Stomach smooth muscle (tissue), 2 donors: ENCODE measurements around the gene MIR17HG.
"Not testable (repeated sequence)": the region's sequence is repeated elsewhere in the genome, so short reads cannot be mapped to it uniquely, and the experiment has no call there.

Source experiments
- H3K27ac ChIP-seq: one replicate; pipeline ENCODE4 v1.7.0; 2013; ENCODE audit warnings: mild to moderate bottlenecking, low read length, inconsistent platforms
- H3K27me3 ChIP-seq, 2 donors: one replicate each; pipeline ENCODE4 v1.7.0; 2013; ENCODE audit warnings: low read length in 2 of 2; ENCODE audit not compliant: insufficient read depth in 2 of 2, control insufficient read depth in 1 of 2
- H3K36me3 ChIP-seq, 2 donors: one replicate each; pipeline ENCODE4 v1.7.0; 2013; ENCODE audit warnings: low read length in 2 of 2; ENCODE audit not compliant: control insufficient read depth in 2 of 2, insufficient read depth in 2 of 2
- H3K4me1 ChIP-seq: one replicate; pipeline ENCODE4 v1.7.0; 2013; ENCODE audit warnings: low read length; ENCODE audit not compliant: control insufficient read depth, insufficient read depth
- H3K4me3 ChIP-seq, 2 donors: one replicate each; pipeline ENCODE4 v1.7.0; 2013; ENCODE audit warnings: low read length in 2 of 2
- H3K9ac ChIP-seq, 2 donors: one replicate each; pipeline ENCODE4 v1.7.0; 2013; ENCODE audit warnings: low read length in 2 of 2, mild to moderate bottlenecking in 1 of 2
- H3K9me3 ChIP-seq, 2 donors: one replicate each; pipeline ENCODE4 v1.7.0; 2013; ENCODE audit warnings: low read length in 2 of 2; ENCODE audit not compliant: control insufficient read depth in 2 of 2
- donor health status: healthy.
- donor health status: Pancreatic carcinoma.

Gene MIR17HG

DNA sequence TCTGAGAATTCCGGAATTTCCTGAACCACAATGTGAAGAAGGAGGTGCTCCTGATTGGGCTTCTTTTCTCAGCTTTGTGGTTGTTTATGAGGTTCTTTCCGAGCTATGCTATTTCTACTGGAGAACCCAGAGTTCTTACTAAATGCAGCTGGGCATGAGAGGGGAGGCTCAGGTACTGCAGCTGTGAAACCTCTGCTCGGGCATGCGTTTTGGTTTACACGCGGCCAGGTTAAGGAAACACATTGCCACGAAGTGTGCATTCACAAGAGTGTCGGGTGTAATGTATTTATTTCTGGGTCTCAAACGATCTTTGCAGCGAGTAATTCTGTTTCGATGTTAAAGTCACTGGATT, 661 bp upstream of the MIR17HG start:
- Histone ChIP-seq H3K9ac (peak overlapping the region; percentile 1 to 11), H3K27ac (no peak overlapping the region), H3K4me3 (peak overlapping the region; percentile 35 to 75), H3K27me3 (no peaks in the 10 kb centered on the region), H3K4me1 (peaks cover 7% of the 10 kb centered on the region), H3K36me3 (peaks cover 4 to 8% of the 10 kb centered on the region in 2 donors), H3K9me3 (no peaks in the 10 kb centered on the region)

DNA sequence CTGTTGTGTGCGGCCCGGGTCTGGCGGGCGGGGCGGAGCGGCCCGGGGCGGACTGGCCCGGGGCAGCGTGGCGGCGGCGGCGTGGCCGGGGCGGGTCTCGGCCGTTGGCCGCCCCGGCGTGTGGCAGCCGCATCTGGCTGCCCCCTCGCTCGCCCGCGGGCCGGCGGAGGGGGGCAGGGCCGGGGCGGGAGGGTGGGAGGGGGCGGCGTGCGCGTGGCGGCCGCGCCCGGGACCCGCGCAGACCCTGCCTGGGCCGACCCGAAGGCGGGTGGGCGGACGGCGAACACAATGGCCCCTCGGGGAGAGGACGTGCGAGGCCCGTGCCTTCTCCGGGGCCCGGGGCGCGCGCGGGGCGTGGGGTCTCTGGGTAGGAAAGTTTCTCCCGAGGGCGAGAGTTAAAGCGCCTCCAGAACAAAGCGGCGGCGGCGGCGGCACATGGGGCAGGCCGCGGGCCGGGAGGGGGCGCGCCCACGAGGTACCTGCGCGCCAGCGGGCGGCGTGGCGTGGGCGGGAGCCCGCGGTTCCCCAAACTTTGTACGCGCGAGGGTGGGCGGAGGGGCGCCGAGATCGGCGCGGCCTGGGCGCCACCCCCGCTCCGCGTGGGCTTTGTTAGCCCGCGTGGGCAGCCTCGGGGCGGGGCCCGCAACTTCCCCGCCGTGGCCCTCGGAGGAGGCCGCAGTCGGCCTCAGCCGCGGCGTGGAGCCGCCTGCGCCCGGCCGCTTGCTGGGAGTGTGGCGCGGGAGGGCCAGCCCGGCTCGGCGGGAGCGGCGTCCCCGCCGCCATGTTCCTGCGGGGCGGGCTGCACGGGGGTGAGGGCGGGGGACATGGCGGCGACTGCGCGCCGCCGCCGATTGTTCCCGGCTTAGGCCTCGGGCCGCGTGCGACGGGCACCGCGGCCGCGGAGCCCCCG, 764 bp downstream of the MIR17HG start:
- Histone ChIP-seq H3K27me3 (no peaks in the 10 kb centered on the region), H3K9me3 (no peaks in the 10 kb centered on the region)

DNA sequence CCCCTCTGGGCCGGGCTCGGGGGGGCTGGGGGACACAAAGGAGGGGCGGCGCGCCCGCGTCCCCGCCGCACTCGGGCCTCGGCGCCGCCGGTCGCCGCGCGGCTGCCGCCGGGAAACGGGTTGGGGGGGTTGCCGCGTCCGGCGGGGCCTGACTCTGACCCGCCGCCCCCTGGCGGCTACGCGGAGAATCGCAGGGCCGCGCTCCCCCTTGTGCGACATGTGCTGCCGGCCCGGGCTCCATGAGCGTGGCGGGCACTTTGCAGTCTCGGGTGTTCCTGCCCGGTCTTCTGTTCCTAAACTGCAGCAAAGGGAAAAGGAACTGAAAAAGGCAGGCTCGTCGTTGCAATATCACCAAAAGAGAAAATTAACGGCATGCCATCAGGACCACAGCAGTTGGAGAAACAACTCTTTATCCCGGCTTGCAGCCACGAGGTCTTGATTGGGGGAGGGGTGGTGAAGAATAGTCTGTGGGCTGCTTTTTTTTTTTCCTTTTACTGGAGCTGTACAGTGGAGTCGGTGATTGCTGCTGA, 1.5 kb downstream of the MIR17HG start:
- Histone ChIP-seq H3K9ac (peak overlapping the region in 1 of 2 donors; percentile 70), H3K27me3 (no peaks in the 10 kb centered on the region), H3K9me3 (no peaks in the 10 kb centered on the region), H3K4me3 (peak overlapping the region; percentile 75 to 85), H3K4me1 (peaks cover 7% of the 10 kb centered on the region), H3K27ac (no peak overlapping the region), H3K36me3 (peaks cover 4 to 8% of the 10 kb centered on the region in 2 donors)

More for the DNA sequence above, 764 bp downstream of the MIR17HG start:
- H3K4me1 ChIP-seq: peaks cover 7% of the 10 kb centered on the region
- peak overlapping the region; percentile 42 for H3K27ac ChIP-seq
- peak overlapping the region; percentile 53 to 75 for H3K4me3 ChIP-seq
- peaks cover 4 to 8% of the 10 kb centered on the region in 2 donors for H3K36me3 ChIP-seq
- peak overlapping the region; percentile 60 to 85 for H3K9ac ChIP-seq

DNA sequence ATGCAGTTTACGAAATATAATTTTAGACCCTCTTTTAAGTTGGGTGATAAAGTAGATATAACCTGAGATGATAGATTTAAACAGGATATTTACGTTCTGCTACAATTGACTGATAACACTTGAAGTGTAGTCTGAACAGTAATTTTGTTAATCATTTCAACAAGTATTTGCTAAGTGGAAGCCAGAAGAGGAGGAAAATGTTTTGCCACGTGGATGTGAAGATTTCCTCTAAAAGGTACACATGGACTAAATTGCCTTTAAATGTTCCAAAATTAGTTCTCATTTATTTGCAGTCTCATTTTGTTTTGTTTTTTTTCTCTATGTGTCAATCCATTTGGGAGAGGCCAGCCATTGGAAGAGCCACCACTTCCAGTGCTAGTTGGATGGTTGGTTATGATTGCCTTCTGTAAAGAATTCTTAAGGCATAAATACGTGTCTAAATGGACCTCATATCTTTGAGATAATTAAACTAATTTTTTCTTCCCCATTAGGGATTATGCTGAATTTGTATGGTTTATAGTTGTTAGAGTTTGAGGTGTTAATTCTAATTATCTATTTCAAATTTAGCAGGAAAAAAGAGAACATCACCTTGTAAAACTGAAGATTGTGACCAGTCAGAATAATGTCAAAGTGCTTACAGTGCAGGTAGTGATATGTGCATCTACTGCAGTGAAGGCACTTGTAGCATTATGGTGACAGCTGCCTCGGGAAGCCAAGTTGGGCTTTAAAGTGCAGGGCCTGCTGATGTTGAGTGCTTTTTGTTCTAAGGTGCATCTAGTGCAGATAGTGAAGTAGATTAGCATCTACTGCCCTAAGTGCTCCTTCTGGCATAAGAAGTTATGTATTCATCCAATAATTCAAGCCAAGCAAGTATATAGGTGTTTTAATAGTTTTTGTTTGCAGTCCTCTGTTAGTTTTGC, 2.8 kb downstream of the MIR17HG start:
- H3K9ac ChIP-seq: no peak overlapping the region
- no peak overlapping the region for H3K27ac ChIP-seq
- H3K27me3 ChIP-seq: no peaks in the 10 kb centered on the region
- H3K4me3 ChIP-seq: no peak overlapping the region
- H3K36me3 ChIP-seq: peaks cover 4 to 8% of the 10 kb centered on the region in 2 donors
- peaks cover 7% of the 10 kb centered on the region for H3K4me1 ChIP-seq
- no peaks in the 10 kb centered on the region for H3K9me3 ChIP-seq

DNA sequence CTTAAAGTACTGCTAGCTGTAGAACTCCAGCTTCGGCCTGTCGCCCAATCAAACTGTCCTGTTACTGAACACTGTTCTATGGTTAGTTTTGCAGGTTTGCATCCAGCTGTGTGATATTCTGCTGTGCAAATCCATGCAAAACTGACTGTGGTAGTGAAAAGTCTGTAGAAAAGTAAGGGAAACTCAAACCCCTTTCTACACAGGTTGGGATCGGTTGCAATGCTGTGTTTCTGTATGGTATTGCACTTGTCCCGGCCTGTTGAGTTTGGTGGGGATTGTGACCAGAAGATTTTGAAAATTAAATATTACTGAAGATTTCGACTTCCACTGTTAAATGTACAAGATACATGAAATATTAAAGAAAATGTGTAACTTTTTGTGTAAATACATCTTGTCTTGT, 3.6 kb downstream of the MIR17HG start:
- no peak overlapping the region for H3K9ac ChIP-seq
- H3K4me3 ChIP-seq: no peak overlapping the region
- no peak overlapping the region for H3K27ac ChIP-seq
- H3K4me1 ChIP-seq: peaks cover 7% of the 10 kb centered on the region
- H3K27me3 ChIP-seq: no peaks in the 10 kb centered on the region
- peaks cover 8% of the 10 kb centered on the region in 2 donors for H3K36me3 ChIP-seq
- H3K9me3 ChIP-seq: no peaks in the 10 kb centered on the region

DNA sequence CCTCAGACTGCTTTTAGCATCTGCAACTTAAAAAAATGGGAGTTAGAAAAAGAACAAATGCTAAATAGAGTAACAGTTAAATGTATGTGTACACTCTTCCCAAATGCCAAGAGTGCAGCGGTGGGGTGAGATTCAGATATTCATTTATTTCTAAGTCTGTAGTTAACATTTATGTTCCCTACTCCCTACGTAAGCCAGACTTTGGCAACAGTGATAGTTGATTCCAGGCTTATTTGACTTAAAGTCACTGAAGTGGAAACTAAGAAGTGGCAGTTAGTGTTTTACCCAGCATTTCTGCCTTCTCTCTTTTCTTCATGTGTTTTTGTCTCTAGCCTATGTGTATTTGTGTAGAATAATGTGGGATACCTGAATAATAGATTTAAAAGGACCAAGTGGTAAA, 4.5 kb downstream of the MIR17HG start:
- Histone ChIP-seq H3K27me3 (no peaks in the 10 kb centered on the region), H3K9me3 (no peaks in the 10 kb centered on the region), H3K27ac (no peak overlapping the region), H3K4me1 (peaks cover 4% of the 10 kb centered on the region), H3K4me3 (no peak overlapping the region), H3K36me3 (peaks cover 8% of the 10 kb centered on the region in 2 donors), H3K9ac (no peak overlapping the region)

DNA sequence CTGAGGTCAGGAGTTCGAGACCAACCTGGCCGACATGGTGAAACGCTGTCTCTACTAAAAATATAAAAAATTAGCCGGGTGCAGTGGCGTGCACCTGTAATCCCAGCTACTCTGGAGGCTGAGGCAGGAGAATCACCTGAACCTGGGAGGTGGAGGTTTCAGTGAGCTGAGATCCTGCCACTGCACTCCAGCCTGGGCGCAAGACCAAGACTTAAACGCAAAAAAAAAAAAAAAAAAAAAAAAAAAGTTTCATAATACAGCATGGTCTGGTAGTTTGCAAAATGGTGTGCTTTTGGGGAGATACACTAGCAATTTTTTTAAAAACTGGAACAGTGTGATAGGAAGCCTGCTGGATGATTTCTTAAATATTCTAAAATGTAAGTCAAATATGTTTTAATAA, 5.4 kb downstream of the MIR17HG start:
- not testable (repeated sequence) for H3K27ac ChIP-seq, H3K27me3 ChIP-seq

DNA sequence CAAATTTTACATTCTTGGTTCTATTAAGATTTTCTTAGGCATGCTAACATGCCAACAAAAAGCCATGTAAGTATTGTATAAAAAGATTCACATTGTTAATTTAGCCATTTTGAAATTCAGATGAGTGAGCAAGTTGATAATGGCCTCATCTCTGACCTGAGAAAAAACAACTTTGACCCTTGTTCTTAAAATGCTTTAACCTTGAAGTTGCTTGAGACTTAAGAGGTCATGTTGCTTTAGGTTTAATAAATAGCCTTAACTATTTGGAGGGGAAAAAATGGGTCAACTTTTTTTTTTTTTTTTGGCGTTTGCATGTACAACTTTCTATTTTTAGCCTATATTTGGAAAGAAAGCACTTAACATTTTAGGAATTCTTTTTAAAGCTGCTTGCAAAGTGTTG, 6.0 kb downstream of the MIR17HG start:
- Histone ChIP-seq H3K9me3 (no peaks in the 10 kb centered on the region), H3K36me3 (peaks cover 8% of the 10 kb centered on the region in 2 donors), H3K27ac (no peak overlapping the region), H3K9ac (no peak overlapping the region), H3K4me1 (peaks cover 4% of the 10 kb centered on the region), H3K4me3 (no peak overlapping the region), H3K27me3 (no peaks in the 10 kb centered on the region)

More for the DNA sequence above, 5.4 kb downstream of the MIR17HG start:
- H3K9me3 ChIP-seq, H3K36me3 ChIP-seq, H3K9ac ChIP-seq, H3K4me1 ChIP-seq, H3K4me3 ChIP-seq: not testable (repeated sequence)

DNA sequence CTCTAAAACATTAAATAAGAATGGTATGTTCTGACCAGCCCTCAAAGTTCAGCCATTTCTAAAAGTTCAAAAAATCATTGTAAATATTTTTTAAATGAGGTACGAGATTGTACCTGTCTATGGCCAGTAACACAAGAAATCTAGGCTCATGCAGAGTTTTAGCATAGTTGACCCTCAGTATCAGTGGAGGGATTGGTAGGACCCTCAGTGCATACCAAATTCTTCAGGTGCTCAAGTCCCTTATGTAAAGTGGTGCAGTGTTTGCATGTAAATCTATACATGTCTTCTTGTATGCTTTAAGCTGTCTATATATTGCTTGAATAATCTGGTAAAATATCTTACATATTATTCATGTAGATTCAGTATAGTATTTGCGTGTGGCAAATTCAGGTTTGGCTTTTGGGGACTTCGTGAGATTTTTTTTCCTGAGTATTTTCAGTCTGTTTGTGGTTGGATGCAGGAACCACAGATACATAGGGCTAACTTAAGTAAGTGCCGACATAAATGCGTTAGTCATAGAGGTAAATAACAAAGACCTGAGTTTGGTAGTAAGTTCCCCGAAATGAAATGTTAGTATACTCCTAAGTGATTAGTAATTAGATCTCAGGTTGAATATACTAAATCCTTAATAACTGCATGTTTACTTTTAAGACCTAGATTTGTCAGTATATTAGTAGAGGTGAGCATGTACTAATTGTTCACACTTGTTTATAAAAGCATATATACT, 7.8 kb downstream of the MIR17HG start:
- H3K9ac ChIP-seq: no peak overlapping the region
- H3K27ac ChIP-seq: no peak overlapping the region
- H3K4me1 ChIP-seq: no peaks in the 10 kb centered on the region
- no peaks in the 10 kb centered on the region for H3K27me3 ChIP-seq
- H3K4me3 ChIP-seq: no peak overlapping the region
- no peaks in the 10 kb centered on the region for H3K9me3 ChIP-seq
- H3K36me3 ChIP-seq: peaks cover 8% of the 10 kb centered on the region in 2 donors
